ENCODE results near the gene DUSP22. TPM values are rescaled to one million over a fixed set of nuclear protein-coding genes. Genes with fewer than 3 reads are reported as not detected.

DUSP22 gene
- total and polyA plus RNA-seq, 9 of the 15 experiments (the other 6 are each of a cell fraction or from before 2014, with no cell fraction given), result 9.3 to 19.4 (median 11.8) TPM

DNA sequence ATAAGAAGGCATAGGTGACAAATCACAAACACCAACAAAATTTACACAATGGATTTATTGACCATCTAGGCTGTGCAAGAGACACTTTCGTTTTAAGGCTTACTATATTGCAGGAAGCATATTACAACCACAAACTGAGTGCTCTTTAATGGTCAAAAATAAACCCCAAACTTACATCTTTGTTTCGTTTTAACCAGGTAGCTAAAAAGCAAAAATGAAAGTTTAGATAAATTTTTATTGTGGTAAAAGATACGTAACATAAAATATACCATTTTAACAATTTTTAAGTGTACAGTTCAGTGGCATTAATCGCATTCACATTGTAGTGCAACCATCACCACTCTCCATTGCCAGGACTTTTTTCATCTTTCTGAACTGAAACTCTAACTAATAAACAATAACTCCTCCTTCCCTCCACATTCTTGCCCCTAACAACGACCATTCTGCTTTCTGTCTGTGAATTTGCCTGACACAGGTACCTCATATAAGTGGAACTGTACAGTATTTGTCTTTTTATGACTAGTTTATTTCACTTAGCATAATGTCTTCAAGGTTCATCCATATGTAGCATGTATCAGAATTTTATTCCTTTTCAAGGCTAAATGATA lies 32.3 kb upstream of the DUSP22 start:
- ATAC-seq, result no peak
- CTCF ChIA-PET (ENCODE audit: low intra/inter-chr PET ratio), result no interaction called here

DNA sequence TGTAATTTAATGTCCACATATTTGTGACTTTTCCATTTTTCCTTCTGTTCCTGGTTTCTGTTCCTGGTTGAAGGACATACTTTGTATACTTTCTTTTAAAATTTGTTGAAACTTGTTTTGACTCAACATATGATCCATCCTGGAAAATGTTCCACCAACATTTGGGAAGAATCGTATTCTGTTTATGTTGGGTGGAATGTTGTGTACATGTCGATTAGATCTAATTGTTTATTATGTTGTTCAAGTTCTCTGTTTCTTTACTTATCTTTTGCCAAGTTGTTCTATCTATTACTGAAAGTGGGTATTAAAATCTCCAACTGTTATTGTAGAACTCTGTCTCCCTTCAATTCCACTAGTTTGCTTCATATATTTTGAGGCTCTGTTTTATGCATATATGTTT lies 27.7 kb upstream of the DUSP22 start:
- POLR2A ChIA-PET, result interaction anchor here (1.2 kb wide), 1 partner anchor 49 kb away, joined by 3 read pairs; no protein-coding TSS in a partner anchor
- H3K9me3 ChIP-seq (replicated peaks; ENCODE audit: control insufficient read depth, insufficient read depth, low read depth, low read length), result no peaks in the 10 kb centered on the region
- H3K4me1 ChIP-seq (replicated peaks in 1 of 2; ENCODE audit: control insufficient read depth in 2 of 2, insufficient read depth in 2 of 2, low read length in 2 of 2), result no peaks in the 10 kb centered on the region
- CTCF ChIA-PET (ENCODE audit: low intra/inter-chr PET ratio), result no interaction called here
- BruUV-seq (replicated peaks), result no TSS peak
- DNase-seq (ENCODE audit: extremely low read depth in 1 of 4, low spot score in 3 of 4), result no peak
- no peak overlapping the region for H3K9ac ChIP-seq (ENCODE audit: insufficient read depth in 1 of 2, low read depth in 2 of 2, low read length in 2 of 2)
- H3K4me3 ChIP-seq, result no peak overlapping the region
- H3K36me3 ChIP-seq (ENCODE audit: control insufficient read depth, insufficient read depth, low read length), result no peaks in the 10 kb centered on the region
- peaks cover 0 to 4% of the 10 kb centered on the region in 2 experiments; a peak in 2 of 5 replicates for H3K27me3 ChIP-seq (ENCODE audit: control insufficient read depth in 2 of 2, insufficient read depth in 2 of 2, low read length in 2 of 2)
- H3K9me1 ChIP-seq (ENCODE audit: control insufficient read depth, insufficient read depth, low read length), result no peaks in the 10 kb centered on the region
- ATAC-seq, result no peak
- H4K20me1 ChIP-seq (replicated peaks; ENCODE audit: control insufficient read depth, insufficient read depth, low read length), result no peaks in the 10 kb centered on the region
- no peak overlapping the region for H2AFZ ChIP-seq (ENCODE audit: low read depth, low read length)
- H3K27ac ChIP-seq (ENCODE audit: extremely low read depth, low read depth, low read length), result no peak overlapping the region
- no peak for FAIRE-seq
- H3K79me2 ChIP-seq (ENCODE audit: control insufficient read depth, insufficient read depth, low read length), result no peaks in the 10 kb centered on the region
- 1% methylated on average over 2 of the region's 2 CpGs for WGBS (ENCODE audit: insufficient coverage, low coverage, missing lambda C conversion rate)
- in situ Hi-C loops (cut with MboI), result no loop called here
- no peak overlapping the region for H3K4me2 ChIP-seq (ENCODE audit: insufficient read depth, low read length)
- intact Hi-C loops (cut with micrococcal nuclease), result no loop called here
- TF ChIP-seq TRIM25 (IDR thresholded peaks at IDR 0.05; ENCODE audit: borderline replicate concordance) (no peak), TCF15 (CRISPR knock-in tag; IDR thresholded peaks at IDR 0.05) (no peak), TCF3 (CRISPR knock-in tag; IDR thresholded peaks at IDR 0.05) (no peak), L3MBTL2 (IDR thresholded peaks at IDR 0.05) (no peak), ZBTB12 (CRISPR knock-in tag; IDR thresholded peaks at IDR 0.05) (no peak), HDAC8 (tag; IDR thresholded peaks at IDR 0.05) (no peak), ZNF146 (CRISPR knock-in tag; IDR thresholded peaks at IDR 0.05; ENCODE audit: unreplicated experiment) (no peak), RNF2 (IDR thresholded peaks at IDR 0.05) (no peak), ZNF507 (tag; conservative IDR thresholded peaks at IDR 0.05) (no peak), HMG20A (CRISPR knock-in tag; conservative IDR thresholded peaks at IDR 0.05) (no peak), PHB2 (IDR thresholded peaks at IDR 0.05; ENCODE audit: low read depth) (no peak), ZNF23 (CRISPR knock-in tag; IDR thresholded peaks at IDR 0.05) (no peak)

More for the DNA sequence above, 32.3 kb upstream of the DUSP22 start:
- no peaks in the 10 kb centered on the region for H4K20me1 ChIP-seq (replicated peaks; ENCODE audit: control insufficient read depth, insufficient read depth, low read length)
- no peak for DNase-seq (ENCODE audit: extremely low read depth in 1 of 4, low spot score in 3 of 4)
- POLR2A ChIA-PET, result no interaction called here
- intact Hi-C loops (cut with micrococcal nuclease), result no loop called here
- H3K4me3 ChIP-seq, result no peak overlapping the region
- WGBS (ENCODE audit: insufficient coverage, low coverage, missing lambda C conversion rate), result 2% methylated on average over 5 of the region's 5 CpGs
- BruUV-seq (replicated peaks), result no TSS peak
- no peaks in the 10 kb centered on the region for H3K36me3 ChIP-seq (ENCODE audit: control insufficient read depth, insufficient read depth, low read length)
- no peaks in the 10 kb centered on the region for H3K9me3 ChIP-seq (replicated peaks; ENCODE audit: control insufficient read depth, insufficient read depth, low read depth, low read length)
- TF ChIP-seq NFIC (IDR thresholded peaks at IDR 0.05) (no peak), ZNF507 (tag; conservative IDR thresholded peaks at IDR 0.05) (0 out of 2 replicates have a peak, but pooled peaks have one; percentile 12)
- H2AFZ ChIP-seq (ENCODE audit: low read depth, low read length), result no peak overlapping the region
- no peak overlapping the region for H3K4me2 ChIP-seq (ENCODE audit: insufficient read depth, low read length)
- H3K79me2 ChIP-seq (ENCODE audit: control insufficient read depth, insufficient read depth, low read length), result no peaks in the 10 kb centered on the region
- peaks cover 8 to 20% of the 10 kb centered on the region in 2 experiments; a peak in 4 of 5 replicates for H3K27me3 ChIP-seq (ENCODE audit: control insufficient read depth in 2 of 2, insufficient read depth in 2 of 2, low read length in 2 of 2)
- H3K9ac ChIP-seq (ENCODE audit: insufficient read depth in 1 of 2, low read depth in 2 of 2, low read length in 2 of 2), result no peak overlapping the region
- H3K27ac ChIP-seq (ENCODE audit: extremely low read depth, low read depth, low read length), result no peak overlapping the region
- H3K4me1 ChIP-seq (replicated peaks in 1 of 2; ENCODE audit: control insufficient read depth in 2 of 2, insufficient read depth in 2 of 2, low read length in 2 of 2), result no peaks in the 10 kb centered on the region
- no peak for FAIRE-seq
- in situ Hi-C loops (cut with MboI), result no loop called here
- no peaks in the 10 kb centered on the region for H3K9me1 ChIP-seq (ENCODE audit: control insufficient read depth, insufficient read depth, low read length)
